ENCODE results near the gene PLEKHG5. TPM values are rescaled to one million over a fixed set of nuclear protein-coding genes. Genes with fewer than 3 reads are reported as not detected.
A peak's percentile ranks its signal among the peaks of the same experiment; 100 is the strongest.

PLEKHG5 gene
- total RNA-seq, 1 donor from 2014 or later, result 0.22 TPM

GRCh38 chr1:6466751-6467150 is 24.7 kb downstream of the PLEKHG5 start:
- ChIA-PET POLR2A (no interaction called here), CTCF (no interaction called here)
- no peaks in the 10 kb centered on the region for H3K9me3 Mint-ChIP-seq
- H3K36me3 Mint-ChIP-seq (ENCODE audit: low read depth), result no peaks in the 10 kb centered on the region
- DNase-seq (no peak), ATAC-seq (ENCODE audit: low read depth) (no peak)
- H3K27ac Mint-ChIP-seq, result no peak overlapping the region
- TF ChIP-seq CTCF (IDR thresholded peaks at IDR 0.05), result no peak
- H3K4me3 Mint-ChIP-seq, result no peak overlapping the region
- peaks cover 25% of the 10 kb centered on the region for H3K27me3 Mint-ChIP-seq
- intact Hi-C loops (cut with micrococcal nuclease), result no loop called here
- peaks cover 3% of the 10 kb centered on the region for H3K4me1 Mint-ChIP-seq

GRCh38 chr1:6466023-6466422 is 25.4 kb downstream of the PLEKHG5 start, which contains the start of gene TNFRSF25:
TSS of gene TNFRSF25 (minus strand) at chr1:6466173. CDS start at chr1:6466107, 66 bp downstream.
- Mint-ChIP-seq H3K4me3 (peak within 1 kb of the TSS; percentile 52), H3K4me1 (peaks cover 6% of the 10 kb centered on the region), H3K36me3 (ENCODE audit: low read depth) (no peaks in the 10 kb centered on the region), H3K27me3 (peaks cover 28% of the 10 kb centered on the region), H3K9me3 (no peaks in the 10 kb centered on the region), H3K27ac (no peak within 1 kb of the TSS)
- ATAC-seq (ENCODE audit: low read depth), result peak; percentile 34
- ChIA-PET POLR2A (no interaction called here), CTCF (no interaction called here)
- intact Hi-C loops (cut with micrococcal nuclease), result no loop called here
- TF ChIP-seq CTCF (IDR thresholded peaks at IDR 0.05), result no peak
- DNase-seq, result no peak

GRCh38 chr1:6465461-6466005 is 25.9 kb downstream of the PLEKHG5 start:
- POLR2A ChIA-PET, result no interaction called here
- no peak for DNase-seq
- no peak overlapping the region for H3K27ac Mint-ChIP-seq
- no peak for TF ChIP-seq CTCF (IDR thresholded peaks at IDR 0.05)
- no peak for ATAC-seq (ENCODE audit: low read depth)
- H3K27me3 Mint-ChIP-seq, result peaks cover 32% of the 10 kb centered on the region
- no peaks in the 10 kb centered on the region for H3K36me3 Mint-ChIP-seq (ENCODE audit: low read depth)
- peaks cover 10% of the 10 kb centered on the region for H3K4me1 Mint-ChIP-seq
- no peaks in the 10 kb centered on the region for H3K9me3 Mint-ChIP-seq
- intact Hi-C loops (cut with micrococcal nuclease), result no loop called here
- H3K4me3 Mint-ChIP-seq, result peak overlapping the region; percentile 52
- CTCF ChIA-PET, result no interaction called here

- TF ChIP-seq CTCF (IDR thresholded peaks at IDR 0.05), result no peak
Measured at GRCh38 chr1:6464915-6465314, 26.6 kb downstream of the PLEKHG5 start.

GRCh38 chr1:6464514-6464836 is 27.0 kb downstream of the PLEKHG5 start:
- Mint-ChIP-seq H3K9me3 (no peaks in the 10 kb centered on the region), H3K27me3 (peaks cover 40% of the 10 kb centered on the region), H3K4me1 (peaks cover 19% of the 10 kb centered on the region), H3K36me3 (ENCODE audit: low read depth) (no peaks in the 10 kb centered on the region), H3K27ac (no peak overlapping the region), H3K4me3 (no peak overlapping the region)
- TF ChIP-seq CTCF (IDR thresholded peaks at IDR 0.05), result no peak
- POLR2A ChIA-PET, result no interaction called here
- DNase-seq (no peak), ATAC-seq (ENCODE audit: low read depth) (no peak)
- intact Hi-C loops (cut with micrococcal nuclease), result no loop called here
- CTCF ChIA-PET, result no interaction called here

More at GRCh38 chr1:6464915-6465314, 26.6 kb downstream of the PLEKHG5 start:
- no peaks in the 10 kb centered on the region for H3K36me3 Mint-ChIP-seq (ENCODE audit: low read depth)
- H3K4me1 Mint-ChIP-seq, result peaks cover 16% of the 10 kb centered on the region
- no peak for DNase-seq
- CTCF ChIA-PET, result no interaction called here
- no peak overlapping the region for H3K27ac Mint-ChIP-seq
- no peaks in the 10 kb centered on the region for H3K9me3 Mint-ChIP-seq
- intact Hi-C loops (cut with micrococcal nuclease), result no loop called here
- H3K27me3 Mint-ChIP-seq, result peaks cover 36% of the 10 kb centered on the region
- H3K4me3 Mint-ChIP-seq, result no peak overlapping the region
- POLR2A ChIA-PET, result no interaction called here
- ATAC-seq (ENCODE audit: low read depth), result no peak
